Measurements from ENCODE around the gene COX7B. TPM values are rescaled to one million over a fixed set of nuclear protein-coding genes. Genes with fewer than 3 reads are reported as not detected.

Gene COX7B
- total and polyA plus RNA-seq, 2 donors (not counting 3 experiments of a cell fraction or from before 2014, with no cell fraction given) = 229 to 743 TPM

DNA sequence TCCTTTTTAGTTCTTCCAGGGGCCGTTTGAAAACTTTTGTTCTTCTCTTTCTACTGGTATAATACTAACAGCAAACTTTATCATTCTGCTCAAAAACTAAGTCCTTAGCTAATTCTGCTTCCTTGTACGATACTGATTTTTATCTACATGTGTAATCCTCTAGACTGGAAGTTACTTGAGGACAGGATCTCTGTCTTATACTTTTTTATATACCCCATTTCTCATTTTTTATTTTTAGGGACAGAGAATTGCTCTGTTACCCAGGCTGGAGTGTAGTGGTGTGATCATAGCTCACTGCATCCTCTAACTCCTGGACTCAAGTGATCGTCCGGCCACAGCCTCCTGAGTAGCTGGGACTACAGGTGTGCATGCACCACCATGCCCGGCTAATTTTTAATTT lies 2.2 kb downstream of the COX7B start:
- dilution Hi-C loops (cut with MboI; ENCODE audit: extremely low pct_ligation_motif_present, low sequenced_read_pairs) (no loop called here), intact Hi-C loops (cut with micrococcal nuclease) (no loop called here)
- no peaks in the 10 kb centered on the region for H4K20me1 ChIP-seq (replicated peaks; ENCODE audit: control insufficient read depth, extremely low read depth, insufficient read depth, low read length)
- no peaks in the 10 kb centered on the region for H3K27me3 ChIP-seq (ENCODE audit: control insufficient read depth in 2 of 2, insufficient read depth in 2 of 2, low read length in 2 of 2)
- POLR2A ChIA-PET = interaction anchor here (0.6 to 0.7 kb wide), 2 partner anchors 165 to 292 kb away, joined by 3 read pairs; no protein-coding TSS in a partner anchor
- TF ChIP-seq, protein P1, sequence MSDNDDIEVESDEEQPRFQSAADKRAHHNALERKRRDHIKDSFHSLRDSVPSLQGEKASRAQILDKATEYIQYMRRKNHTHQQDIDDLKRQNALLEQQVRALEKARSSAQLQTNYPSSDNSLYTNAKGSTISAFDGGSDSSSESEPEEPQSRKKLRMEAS (IDR thresholded peaks at IDR 0.05; ENCODE audit: insufficient read depth, insufficient read length) = no peak
- no peak for TF ChIP-seq EZH2 (IDR thresholded peaks at IDR 0.05; ENCODE audit: borderline replicate concordance, low read depth, low read length, severe bottlenecking)
- peaks cover 6% of the 10 kb centered on the region for H3K4me1 ChIP-seq (ENCODE audit: control insufficient read depth, extremely low read depth, insufficient read depth, low read length)
- no peak overlapping the region for H3K4me3 ChIP-seq (replicated peaks in 1 of 3; ENCODE audit: insufficient read depth in 1 of 3, low read depth in 1 of 3, low read length in 3 of 3)
- peaks cover 29% of the 10 kb centered on the region for H3K79me2 ChIP-seq (ENCODE audit: control insufficient read depth, insufficient read depth, low read length)
- DNase-seq (ENCODE audit: low read depth, low spot score) (no peak), FAIRE-seq (no peak)
- CTCF ChIA-PET = no interaction called here
- no peak overlapping the region for H3K27ac ChIP-seq (ENCODE audit: insufficient read depth, low read depth, low read length)
- no peaks in the 10 kb centered on the region for H3K9me3 ChIP-seq (replicated peaks; ENCODE audit: control insufficient read depth, insufficient read depth, low read length)
- no peaks in the 10 kb centered on the region for H3K9me1 ChIP-seq (replicated peaks; ENCODE audit: control insufficient read depth, extremely low read depth, insufficient read depth, low read length)
- no peak overlapping the region for H3K9ac ChIP-seq (replicated peaks; ENCODE audit: extremely low read depth, insufficient read depth, low read length)
- no peak overlapping the region for H2AFZ ChIP-seq (ENCODE audit: low read depth, low read length)
- no peaks in the 10 kb centered on the region for H3K36me3 ChIP-seq (ENCODE audit: control insufficient read depth in 2 of 2, extremely low read depth in 1 of 2, insufficient read depth in 2 of 2, low read length in 2 of 2)
- H3K4me2 ChIP-seq (ENCODE audit: insufficient read depth, low read length) = peak overlapping the region; percentile 17
- BruUV-seq (replicated peaks) = no TSS peak

DNA sequence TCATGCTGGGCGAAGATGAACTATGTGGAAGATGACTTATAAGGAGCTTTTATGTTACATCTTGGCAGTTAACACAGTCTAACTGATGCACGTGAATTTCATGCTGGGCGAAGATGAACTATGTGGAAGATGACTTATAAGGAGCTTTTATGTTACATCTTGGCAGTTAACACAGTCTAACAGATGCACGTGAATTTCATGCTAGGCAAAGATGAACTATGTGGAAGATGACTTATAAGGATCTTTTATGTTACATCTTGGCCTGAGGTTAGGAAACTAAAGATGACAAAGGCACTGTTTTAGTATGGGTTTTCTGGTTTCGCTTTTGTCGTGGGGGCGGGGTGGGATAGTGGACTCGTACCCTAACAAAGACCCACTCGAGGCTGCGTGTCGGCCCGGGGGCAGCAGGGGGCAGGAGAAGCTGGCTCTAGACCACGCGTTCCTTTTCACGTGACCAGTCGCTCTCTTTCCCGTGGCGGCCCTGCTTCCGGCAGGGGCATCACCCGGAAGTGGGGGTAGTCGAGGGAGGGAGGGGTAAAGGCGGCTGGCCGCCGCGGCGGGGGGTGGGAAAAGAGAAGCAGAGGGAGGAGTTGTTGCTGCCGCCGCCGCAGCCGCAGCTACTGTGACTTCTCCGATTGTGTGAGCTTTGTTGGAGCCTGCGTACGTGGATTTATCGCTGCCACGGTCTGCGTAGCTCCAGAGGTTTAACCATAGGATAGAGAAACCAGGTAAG lies 11.0 kb downstream of the COX7B start, which contains the start of gene ATP7A:
ATP7A (plus strand) TSS at position 586 of the 733 bp plus-strand sequence. CDS start 60,949 bp downstream, outside the sequence.
- H4K20me1 ChIP-seq (replicated peaks; ENCODE audit: control insufficient read depth, extremely low read depth, insufficient read depth, low read length) = no peaks in the 10 kb centered on the region
- BruUV-seq (replicated peaks) = no TSS peak
- H3K9me1 ChIP-seq (replicated peaks; ENCODE audit: control insufficient read depth, extremely low read depth, insufficient read depth, low read length) = no peaks in the 10 kb centered on the region
- H3K27me3 ChIP-seq (ENCODE audit: control insufficient read depth in 2 of 2, insufficient read depth in 2 of 2, low read length in 2 of 2) = no peaks in the 10 kb centered on the region
- ChIA-PET CTCF (interaction anchor here (0.8 to 4.5 kb wide), 9 partner anchors 11 to 210 kb away, joined by 3 to 45 read pairs (median 4); partner anchors contain the start of gene COX7B), POLR2A (interaction anchor here (0.7 to 1.6 kb wide), 2 partner anchors 11 to 16 kb away, joined by 5 to 7 read pairs; partner anchors contain the start of gene COX7B)
- dilution Hi-C loops (cut with MboI; ENCODE audit: extremely low pct_ligation_motif_present, low sequenced_read_pairs) = no loop called here
- peak within 1 kb of the TSS; percentile 49 to 98 (median 80) for H3K4me3 ChIP-seq (replicated peaks in 1 of 3; ENCODE audit: insufficient read depth in 1 of 3, low read depth in 1 of 3, low read length in 3 of 3)
- DNase-seq (ENCODE audit: low read depth, low spot score) = peak; percentile 87
- no peak for TF ChIP-seq FOS (IDR thresholded peaks at IDR 0.05; ENCODE audit: borderline replicate concordance, insufficient read depth, low read length)
- TF ChIP-seq POLR2A (IDR thresholded peaks at IDR 0.05; ENCODE audit: low read depth, low read length) = no peak
- TF ChIP-seq JUN (IDR thresholded peaks at IDR 0.05; ENCODE audit: borderline replicate concordance, insufficient read depth, insufficient read length, low read depth) = no peak
- TF ChIP-seq EZH2 (IDR thresholded peaks at IDR 0.05; ENCODE audit: borderline replicate concordance, low read depth, low read length, severe bottlenecking) = no peak
- TF ChIP-seq GATA2 (IDR thresholded peaks at IDR 0.05; ENCODE audit: insufficient read depth, insufficient read length, low read depth, low read length) = no peak
- TF ChIP-seq, protein P2, sequence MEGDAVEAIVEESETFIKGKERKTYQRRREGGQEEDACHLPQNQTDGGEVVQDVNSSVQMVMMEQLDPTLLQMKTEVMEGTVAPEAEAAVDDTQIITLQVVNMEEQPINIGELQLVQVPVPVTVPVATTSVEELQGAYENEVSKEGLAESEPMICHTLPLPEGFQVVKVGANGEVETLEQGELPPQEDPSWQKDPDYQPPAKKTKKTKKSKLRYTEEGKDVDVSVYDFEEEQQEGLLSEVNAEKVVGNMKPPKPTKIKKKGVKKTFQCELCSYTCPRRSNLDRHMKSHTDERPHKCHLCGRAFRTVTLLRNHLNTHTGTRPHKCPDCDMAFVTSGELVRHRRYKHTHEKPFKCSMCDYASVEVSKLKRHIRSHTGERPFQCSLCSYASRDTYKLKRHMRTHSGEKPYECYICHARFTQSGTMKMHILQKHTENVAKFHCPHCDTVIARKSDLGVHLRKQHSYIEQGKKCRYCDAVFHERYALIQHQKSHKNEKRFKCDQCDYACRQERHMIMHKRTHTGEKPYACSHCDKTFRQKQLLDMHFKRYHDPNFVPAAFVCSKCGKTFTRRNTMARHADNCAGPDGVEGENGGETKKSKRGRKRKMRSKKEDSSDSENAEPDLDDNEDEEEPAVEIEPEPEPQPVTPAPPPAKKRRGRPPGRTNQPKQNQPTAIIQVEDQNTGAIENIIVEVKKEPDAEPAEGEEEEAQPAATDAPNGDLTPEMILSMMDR (IDR thresholded peaks at IDR 0.05; ENCODE audit: extremely low read depth in 1 of 2, insufficient read depth in 1 of 2, low read depth in 1 of 2, low read length in 2 of 2) = peak; percentile 49 to 69
- TF ChIP-seq, protein P1 (IDR thresholded peaks at IDR 0.05; ENCODE audit: insufficient read depth, insufficient read length) = peak; percentile 38
- TF ChIP-seq POLR2AphosphoS5 (IDR thresholded peaks at IDR 0.05; ENCODE audit: insufficient read depth, low read depth, low read length) = peak; percentile 47
- peak; percentile 29 for TF ChIP-seq MYC (IDR thresholded peaks at IDR 0.05; ENCODE audit: low read depth, low read length)
- intact Hi-C loops (cut with micrococcal nuclease) = loop anchor here (1.0 to 5.0 kb wide), 4 partner anchors 114 to 1172 kb away; no protein-coding TSS in a partner anchor
- peak; percentile 68 for FAIRE-seq
- peaks cover 6% of the 10 kb centered on the region for H3K4me1 ChIP-seq (ENCODE audit: control insufficient read depth, extremely low read depth, insufficient read depth, low read length)
- peak within 1 kb of the TSS; percentile 78 for H3K27ac ChIP-seq (ENCODE audit: insufficient read depth, low read depth, low read length)
- peak within 1 kb of the TSS; percentile 98 for H3K4me2 ChIP-seq (ENCODE audit: insufficient read depth, low read length)
- no peaks in the 10 kb centered on the region for H3K9me3 ChIP-seq (replicated peaks; ENCODE audit: control insufficient read depth, insufficient read depth, low read length)
- peak within 1 kb of the TSS; percentile 99 for H2AFZ ChIP-seq (ENCODE audit: low read depth, low read length)
- H3K79me2 ChIP-seq (ENCODE audit: control insufficient read depth, insufficient read depth, low read length) = no peaks in the 10 kb centered on the region
- H3K9ac ChIP-seq (replicated peaks; ENCODE audit: extremely low read depth, insufficient read depth, low read length) = peak within 1 kb of the TSS; percentile 92
- H3K36me3 ChIP-seq (ENCODE audit: control insufficient read depth in 2 of 2, extremely low read depth in 1 of 2, insufficient read depth in 2 of 2, low read length in 2 of 2) = no peaks in the 10 kb centered on the region

Measured in endothelial cell of umbilical vein (primary cell).